DND-41 (cell line): ENCODE data around the gene IRF6.

ENCODE experiments used
- ATAC-seq: fragments of 200-7000 bp; cut with Tn5 transposase; 3 replicates; pipeline ENCODE4 v1.9.1; 2021; ENCODE audit warnings: low read depth; ENCODE audit not compliant: insufficient read depth
- DNase-seq: peaks from one replicate; pipeline ENCODE4 v3.0.0-alpha.2; 2020
- H2AFZ ChIP-seq: 2 replicates; pipeline ENCODE4 v1.6.0; 2012; ENCODE audit warnings: low read depth, low read length
- H3K27ac ChIP-seq: 2 replicates; pipeline ENCODE4 v1.5.1; 2012; ENCODE audit warnings: low read length, inconsistent platforms
- H3K27me3 ChIP-seq: fragments of 200-600 bp; sonication (generic); 2 replicates; pipeline ENCODE4 v1.6.0; 2012; ENCODE audit warnings: low read length, mild to moderate bottlenecking, inconsistent platforms; ENCODE audit not compliant: insufficient read depth, poor library complexity
- H3K36me3 ChIP-seq: 2 replicates; pipeline ENCODE4 v1.5.1; 2012; ENCODE audit warnings: low read length, inconsistent platforms; ENCODE audit not compliant: insufficient read depth
- H3K4me1 ChIP-seq: 2 replicates; pipeline ENCODE4 v1.5.1; 2012; ENCODE audit warnings: mild to moderate bottlenecking, low read length; ENCODE audit not compliant: insufficient read depth
- H3K4me2 ChIP-seq: 2 replicates; pipeline ENCODE4 v1.6.0; 2012; ENCODE audit warnings: mild to moderate bottlenecking, moderate library complexity, low read length, inconsistent platforms; ENCODE audit not compliant: insufficient read depth
- H3K4me3 ChIP-seq, 2 experiments: fragments of 200-600 bp in 1 of 2; shearing (Covaris generic) in 1 of 2; 2 replicates each; pipeline ENCODE4 v1.5.1; 2012 to 2016; ENCODE audit warnings: inconsistent platforms in 2 of 2, low read length in 2 of 2, mild to moderate bottlenecking in 2 of 2, low read depth in 1 of 2, moderate library complexity in 1 of 2
- H3K79me2 ChIP-seq: 2 replicates; pipeline ENCODE4 v1.6.0; 2012; ENCODE audit warnings: low read length, inconsistent platforms; ENCODE audit not compliant: insufficient read depth
- H3K9ac ChIP-seq: 2 replicates; pipeline ENCODE4 v1.6.0; 2012; ENCODE audit warnings: low read depth, mild to moderate bottlenecking, inconsistent platforms, low read length, moderate library complexity
- H3K9me3 ChIP-seq: 2 replicates; pipeline ENCODE4 v1.5.1; 2012; ENCODE audit warnings: low read length, moderate library complexity, mild to moderate bottlenecking, inconsistent platforms; ENCODE audit not compliant: insufficient read depth, severe bottlenecking
- H4K20me1 ChIP-seq: 2 replicates; pipeline ENCODE4 v1.6.0; 2012; ENCODE audit warnings: low read length; ENCODE audit not compliant: insufficient read depth
- CTCF ChIP-seq: IDR thresholded peaks from 2 replicates; pipeline ENCODE4 v1.5.1; 2012; ENCODE audit warnings: borderline replicate concordance, low read length, moderate library complexity, mild to moderate bottlenecking; ENCODE audit not compliant: poor library complexity, severe bottlenecking; ENCODE audit errors: extremely low read depth
- EZH2 ChIP-seq: IDR thresholded peaks from 3 replicates; pipeline ENCODE4 v1.6.1; 2012; ENCODE audit warnings: borderline replicate concordance, low read depth, mild to moderate bottlenecking, moderate library complexity, low read length, inconsistent platforms; ENCODE audit not compliant: severe bottlenecking

The IRF6 gene

GRCh38 chr1:209802780-209803152 is 3.2 kb downstream of the IRF6 start:
- Histone ChIP-seq H3K36me3 (no peaks in the 10 kb centered on the region), H4K20me1 (no peaks in the 10 kb centered on the region), H3K27me3 (peaks cover 4% of the 10 kb centered on the region), H3K4me3 (no peak overlapping the region), H3K4me2 (no peak overlapping the region), H3K79me2 (no peaks in the 10 kb centered on the region), H2AFZ (no peak overlapping the region), H3K9me3 (no peaks in the 10 kb centered on the region), H3K9ac (no peak overlapping the region), H3K4me1 (no peaks in the 10 kb centered on the region), H3K27ac (no peak overlapping the region)
- TF ChIP-seq EZH2: no peak
- no peak for TF ChIP-seq CTCF
- no peak for ATAC-seq
- no peak for DNase-seq

- TF ChIP-seq CTCF: no peak
- TF ChIP-seq EZH2: no peak
- Histone ChIP-seq H3K4me2 (no peak overlapping the region), H3K36me3 (no peaks in the 10 kb centered on the region), H2AFZ (no peak overlapping the region), H3K4me3 (no peak overlapping the region), H4K20me1 (no peaks in the 10 kb centered on the region), H3K27me3 (peaks cover 4% of the 10 kb centered on the region), H3K79me2 (no peaks in the 10 kb centered on the region), H3K27ac (no peak overlapping the region), H3K4me1 (no peaks in the 10 kb centered on the region), H3K9me3 (no peaks in the 10 kb centered on the region), H3K9ac (no peak overlapping the region)
- ATAC-seq (no peak), DNase-seq (no peak)
Measured at GRCh38 chr1:209802117-209802779, 3.7 kb downstream of the IRF6 start.

- no peak overlapping the region for H2AFZ ChIP-seq
- H3K4me1 ChIP-seq: no peaks in the 10 kb centered on the region
- no peaks in the 10 kb centered on the region for H3K79me2 ChIP-seq
- H3K9ac ChIP-seq: no peak overlapping the region
- peaks cover 4% of the 10 kb centered on the region for H3K27me3 ChIP-seq
- no peak overlapping the region for H3K4me2 ChIP-seq
- H3K27ac ChIP-seq: no peak overlapping the region
- ATAC-seq: no peak
- no peaks in the 10 kb centered on the region for H3K9me3 ChIP-seq
- no peaks in the 10 kb centered on the region for H4K20me1 ChIP-seq
- DNase-seq: no peak
- no peak for TF ChIP-seq CTCF
- TF ChIP-seq EZH2: no peak
- H3K36me3 ChIP-seq: no peaks in the 10 kb centered on the region
- no peak overlapping the region for H3K4me3 ChIP-seq
Measured at GRCh38 chr1:209800984-209801834, 4.7 kb downstream of the IRF6 start.
